Neutrophil (primary cell): Measurements from ENCODE around the gene RASSF1.

Experiments used
- H3K27ac ChIP-seq: fragments of 200-600 bp; sonication (generic); 2 replicates; pipeline ENCODE4 v1.5.1; 2016; ENCODE audit warnings: mild to moderate bottlenecking, moderate library complexity
- H3K27me3 ChIP-seq: fragments of 200-600 bp; sonication (generic); 2 replicates; pipeline ENCODE4 v1.6.0; 2016; ENCODE audit warnings: mild to moderate bottlenecking
- H3K36me3 ChIP-seq: fragments of 200-600 bp; sonication (generic); 2 replicates; pipeline ENCODE4 v1.5.1; 2017
- H3K4me1 ChIP-seq, 2 experiments: fragments of 200-600 bp in 1 of 2; sonication (generic) in 1 of 2; 1 replicate in 1 of 2; 2 replicates in 1 of 2; pipeline versions ENCODE4 v1.5.1 to v1.6.1; 2013 to 2016; ENCODE audit warnings: low read depth in 1 of 2, low read length in 1 of 2, mild to moderate bottlenecking in 1 of 2, moderate library complexity in 1 of 2; ENCODE audit not compliant: control insufficient read depth in 1 of 2, insufficient read depth in 1 of 2
- H3K4me3 ChIP-seq, 2 experiments: fragments of 200-600 bp in 1 of 2; sonication (generic) in 1 of 2; 1 replicate in 1 of 2; 2 replicates in 1 of 2; pipeline ENCODE4 v1.5.1; 2013 to 2016; ENCODE audit warnings: low read depth in 1 of 2, low read length in 1 of 2, mild to moderate bottlenecking in 1 of 2, moderate library complexity in 1 of 2
- H3K9me3 ChIP-seq: fragments of 200-600 bp; sonication (generic); 2 replicates; pipeline ENCODE4 v1.5.1; 2016
- CTCF ChIP-seq: fragments of 200-600 bp; sonication (generic); IDR thresholded peaks from 2 replicates; pipeline ENCODE4 v1.5.1; 2016; ENCODE audit warnings: antibody characterized with exemption

The RASSF1 gene

GRCh38 chr3:50323092-50323600 is 17.5 kb downstream of the RASSF1 start:
- Histone ChIP-seq H3K9me3 (no peaks in the 10 kb centered on the region), H3K4me1 (peaks cover 89 to 94% of the 10 kb centered on the region in 2 experiments), H3K4me3 (peak overlapping the region; percentile 72 to 77), H3K36me3 (peaks cover 6% of the 10 kb centered on the region), H3K27ac (peak overlapping the region; percentile 95), H3K27me3 (no peaks in the 10 kb centered on the region)
- TF ChIP-seq CTCF: no peak

GRCh38 chr3:50322386-50323091 is 18.1 kb downstream of the RASSF1 start, which contains the start of gene HYAL2:
Gene HYAL2 (minus strand): TSS chr3:50322745. CDS start chr3:50320489, 2,256 bp downstream.
- H3K4me3 ChIP-seq: peak within 1 kb of the TSS; percentile 72 to 77
- H3K9me3 ChIP-seq: no peaks in the 10 kb centered on the region
- no peaks in the 10 kb centered on the region for H3K27me3 ChIP-seq
- H3K4me1 ChIP-seq: peaks cover 92 to 96% of the 10 kb centered on the region in 2 experiments
- TF ChIP-seq CTCF: no peak
- peaks cover 6% of the 10 kb centered on the region for H3K36me3 ChIP-seq
- H3K27ac ChIP-seq: peak within 1 kb of the TSS; percentile 95

- H3K4me1 ChIP-seq: peaks cover 87 to 94% of the 10 kb centered on the region in 2 experiments
- no peaks in the 10 kb centered on the region for H3K27me3 ChIP-seq
- H3K4me3 ChIP-seq: peak overlapping the region; percentile 72 to 77
- no peaks in the 10 kb centered on the region for H3K9me3 ChIP-seq
- no peak for TF ChIP-seq CTCF
- peak overlapping the region; percentile 95 for H3K27ac ChIP-seq
- peaks cover 6% of the 10 kb centered on the region for H3K36me3 ChIP-seq
These were observed 18.6 kb downstream of the RASSF1 start for GRCh38 chr3:50322115-50322385.

GRCh38 chr3:50321336-50322114 is 19.1 kb downstream of the RASSF1 start:
- Histone ChIP-seq H3K9me3 (no peaks in the 10 kb centered on the region), H3K36me3 (peaks cover 9% of the 10 kb centered on the region), H3K27ac (peak overlapping the region; percentile 95), H3K4me1 (peaks cover 82 to 95% of the 10 kb centered on the region in 2 experiments), H3K27me3 (no peaks in the 10 kb centered on the region), H3K4me3 (peak overlapping the region; percentile 72 to 77)
- peak; percentile 78 for TF ChIP-seq CTCF

- TF ChIP-seq CTCF: no peak
- H3K9me3 ChIP-seq: no peaks in the 10 kb centered on the region
- H3K36me3 ChIP-seq: peaks cover 9% of the 10 kb centered on the region
- no peaks in the 10 kb centered on the region for H3K27me3 ChIP-seq
- H3K4me1 ChIP-seq: peaks cover 76 to 90% of the 10 kb centered on the region in 2 experiments
- H3K27ac ChIP-seq: peak overlapping the region; percentile 95
- peak overlapping the region; percentile 72 to 77 for H3K4me3 ChIP-seq
These were observed 19.7 kb downstream of the RASSF1 start for GRCh38 chr3:50320853-50321335.
